PC-3 (cell line): Measurements from ENCODE around the gene GAL.

Experiments used
- CTCF ChIP-seq: fragments of 300-600 bp; sonication (generic); conservative IDR thresholded peaks from 2 replicates; pipeline ENCODE4 v1.5.1; 2017; ENCODE audit warnings: antibody characterized with exemption, low read depth, mild to moderate bottlenecking, low read length
- EZH2 ChIP-seq: fragments of 300-600 bp; sonication (generic); IDR thresholded peaks from one replicate; pipeline ENCODE4 v1.6.1; 2017; ENCODE audit warnings: antibody characterized with exemption, mild to moderate bottlenecking, low read length; ENCODE audit not compliant: unreplicated experiment
- EZH2phosphoT487 ChIP-seq: fragments of 300-600 bp; sonication (generic); IDR thresholded peaks from 2 replicates; pipeline ENCODE4 v1.6.1; 2018; ENCODE audit warnings: mild to moderate bottlenecking, antibody characterized with exemption, low read length, borderline replicate concordance

- TF ChIP-seq CTCF = no peak
- no peak for TF ChIP-seq EZH2phosphoT487
- no peak for TF ChIP-seq EZH2
These were observed 13.9 kb upstream of the GAL start for GRCh38 chr11:68670208-68670992.
